Duodenal mucosa (tissue), 2 donors: ENCODE data around the gene C6.

Source experiments
- H3K27ac ChIP-seq: one replicate; pipeline ENCODE4 v1.7.0; 2013; ENCODE audit warnings: low read depth, low read length
- H3K27me3 ChIP-seq, 2 donors: one replicate each; pipeline ENCODE4 v1.7.0; 2013; ENCODE audit warnings: low read length in 2 of 2, control low read depth in 1 of 2; ENCODE audit not compliant: insufficient read depth in 2 of 2, control insufficient read depth in 1 of 2
- H3K36me3 ChIP-seq, 2 donors: one replicate each; pipeline ENCODE4 v1.7.0; 2013; ENCODE audit warnings: low read length in 2 of 2, control low read depth in 1 of 2; ENCODE audit not compliant: insufficient read depth in 2 of 2, control insufficient read depth in 1 of 2
- H3K4me1 ChIP-seq, 2 donors: one replicate each; pipeline ENCODE4 v1.7.0; 2013; ENCODE audit warnings: low read length in 2 of 2, control low read depth in 1 of 2; ENCODE audit not compliant: insufficient read depth in 2 of 2, control insufficient read depth in 1 of 2
- H3K4me3 ChIP-seq, 2 donors: one replicate each; pipeline ENCODE4 v1.7.0; 2013; ENCODE audit warnings: low read length in 2 of 2, low read depth in 1 of 2
- H3K9ac ChIP-seq, 2 donors: one replicate each; pipeline ENCODE4 v1.7.0; 2013; ENCODE audit warnings: low read length in 2 of 2, low read depth in 1 of 2
- H3K9me3 ChIP-seq, 2 donors: one replicate each; pipeline ENCODE4 v1.7.0; 2013; ENCODE audit warnings: low read length in 2 of 2, control low read depth in 1 of 2; ENCODE audit not compliant: control insufficient read depth in 1 of 2

Gene C6

DNA sequence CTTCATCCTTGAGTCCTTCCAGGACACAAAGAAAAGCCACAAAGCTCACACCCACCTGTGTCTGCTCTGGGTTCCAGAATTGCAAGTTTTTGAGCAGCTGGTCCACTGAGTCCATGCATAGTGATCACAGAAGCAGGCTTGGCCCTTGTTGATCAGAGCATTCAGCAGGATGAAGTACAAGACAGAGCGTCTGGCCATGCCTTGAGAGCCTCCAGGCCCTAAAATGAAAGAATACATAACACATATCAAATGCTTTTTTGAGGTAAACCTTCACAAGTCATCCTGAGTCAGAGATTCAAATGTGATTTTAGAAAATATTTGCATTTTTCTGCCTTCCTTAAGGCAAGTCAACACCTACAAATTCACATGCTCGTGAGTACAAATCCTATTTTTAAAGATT, 10.3 kb downstream of the C6 start:
- Histone ChIP-seq H3K27me3 (no peaks in the 10 kb centered on the region), H3K9ac (no peak overlapping the region), H3K4me3 (no peak overlapping the region), H3K27ac (no peak overlapping the region), H3K9me3 (peaks cover 5% of the 10 kb centered on the region in 2 donors), H3K4me1 (no peaks in the 10 kb centered on the region), H3K36me3 (no peaks in the 10 kb centered on the region)

DNA sequence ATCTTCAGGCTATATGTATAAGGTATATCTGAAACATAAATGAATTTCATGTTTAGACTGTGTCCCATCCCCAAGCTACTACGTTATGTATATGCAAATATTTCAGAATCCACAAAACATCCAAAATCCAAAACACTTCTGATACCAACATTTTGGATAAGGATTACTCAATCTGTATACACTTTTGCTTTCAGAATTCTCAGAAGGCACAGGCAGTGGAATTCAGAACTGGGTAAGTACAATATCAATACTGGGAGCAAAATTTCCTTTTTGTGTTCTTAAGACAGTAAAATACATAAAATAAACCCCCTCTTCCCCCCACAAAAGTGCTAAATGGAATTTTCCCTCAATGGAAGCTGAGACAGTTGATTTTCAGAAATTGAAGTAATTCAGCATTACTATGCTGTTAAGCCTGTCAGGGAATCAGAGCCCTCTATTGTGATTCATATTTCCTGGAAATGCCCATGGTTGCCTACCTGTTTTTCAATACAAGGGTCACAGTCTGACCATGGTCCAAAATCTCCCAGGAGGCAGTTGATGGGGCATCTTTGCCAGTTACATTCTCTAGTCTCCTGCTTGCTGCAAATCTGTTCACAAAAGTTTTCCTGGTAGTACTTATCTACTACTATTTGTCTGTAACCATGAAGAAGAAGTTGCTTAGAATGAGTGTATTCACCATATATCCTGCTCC, 12.1 kb downstream of the C6 start:
- no peaks in the 10 kb centered on the region for H3K4me1 ChIP-seq
- H3K27me3 ChIP-seq: no peaks in the 10 kb centered on the region
- H3K4me3 ChIP-seq: no peak overlapping the region
- no peak overlapping the region for H3K27ac ChIP-seq
- H3K36me3 ChIP-seq: no peaks in the 10 kb centered on the region
- no peak overlapping the region for H3K9ac ChIP-seq
- peaks cover 5% of the 10 kb centered on the region in 2 donors for H3K9me3 ChIP-seq

DNA sequence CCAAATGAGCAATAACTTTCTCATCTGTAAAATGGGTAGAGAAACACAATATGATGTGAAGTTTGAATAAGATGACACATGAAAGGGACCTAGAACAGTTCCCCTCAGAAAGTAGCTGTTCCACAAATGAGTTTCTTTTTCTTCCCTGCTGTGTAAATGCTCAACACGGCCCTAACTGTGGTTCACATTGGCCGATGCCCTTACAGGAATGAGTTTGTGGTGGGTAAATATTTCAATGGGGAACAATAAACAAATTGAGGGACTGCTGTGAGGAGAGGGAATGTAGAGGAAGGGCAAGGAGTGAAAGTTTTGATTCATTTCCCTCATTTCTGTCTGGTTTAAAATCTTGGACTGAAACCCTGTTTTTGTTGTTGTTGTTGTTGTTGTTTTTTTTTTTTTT, 12.8 kb downstream of the C6 start:
- no peak overlapping the region for H3K9ac ChIP-seq
- H3K27ac ChIP-seq: no peak overlapping the region
- no peaks in the 10 kb centered on the region for H3K36me3 ChIP-seq
- H3K4me1 ChIP-seq: no peaks in the 10 kb centered on the region
- peaks cover under 1 to 3% of the 10 kb centered on the region in 2 donors for H3K9me3 ChIP-seq
- H3K27me3 ChIP-seq: no peaks in the 10 kb centered on the region
- no peak overlapping the region for H3K4me3 ChIP-seq

DNA sequence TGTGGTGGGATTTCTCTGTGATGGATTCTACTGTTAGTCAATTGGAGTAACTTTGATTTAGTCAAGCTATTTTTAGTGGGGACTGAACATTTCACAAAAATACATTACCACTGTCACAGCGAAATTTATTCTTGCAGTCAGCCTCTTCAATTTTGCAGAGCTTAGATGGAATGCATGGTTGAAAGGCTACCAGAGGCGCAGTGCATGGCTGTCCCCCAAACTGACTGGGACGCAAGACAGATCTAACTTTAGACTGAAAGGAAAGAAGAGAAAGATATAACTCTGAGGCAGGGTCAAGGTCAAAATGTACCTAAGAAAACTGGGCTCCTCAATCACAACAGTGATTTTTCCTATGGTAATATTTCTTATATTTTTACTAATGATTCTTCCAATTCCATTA, 13.7 kb downstream of the C6 start:
- Histone ChIP-seq H3K27ac (no peak overlapping the region), H3K27me3 (no peaks in the 10 kb centered on the region), H3K4me3 (no peak overlapping the region), H3K36me3 (no peaks in the 10 kb centered on the region), H3K9me3 (no peaks in the 10 kb centered on the region), H3K9ac (no peak overlapping the region), H3K4me1 (no peaks in the 10 kb centered on the region)

DNA sequence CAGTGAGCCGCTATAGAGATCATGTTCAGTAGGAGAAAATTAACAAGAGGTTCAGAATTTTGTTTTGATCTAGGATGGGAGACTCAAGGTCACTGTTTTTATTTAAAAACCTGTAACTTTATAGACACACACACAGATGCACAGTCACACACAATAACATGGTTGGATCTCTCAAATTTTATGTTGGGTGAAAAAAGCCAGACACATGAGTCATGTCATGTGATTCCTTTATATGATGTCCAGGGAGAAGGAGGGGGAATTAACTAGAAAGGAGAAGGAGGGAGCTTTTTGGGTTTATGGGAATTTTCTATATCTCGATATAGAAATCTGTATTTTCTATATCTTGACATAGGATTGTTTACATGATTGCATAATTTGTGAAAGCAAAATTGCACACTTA, 17.1 kb downstream of the C6 start:
- H3K4me1 ChIP-seq: peaks cover 0 to 7% of the 10 kb centered on the region in 2 donors
- no peak overlapping the region for H3K27ac ChIP-seq
- H3K9ac ChIP-seq: no peak overlapping the region

DNA sequence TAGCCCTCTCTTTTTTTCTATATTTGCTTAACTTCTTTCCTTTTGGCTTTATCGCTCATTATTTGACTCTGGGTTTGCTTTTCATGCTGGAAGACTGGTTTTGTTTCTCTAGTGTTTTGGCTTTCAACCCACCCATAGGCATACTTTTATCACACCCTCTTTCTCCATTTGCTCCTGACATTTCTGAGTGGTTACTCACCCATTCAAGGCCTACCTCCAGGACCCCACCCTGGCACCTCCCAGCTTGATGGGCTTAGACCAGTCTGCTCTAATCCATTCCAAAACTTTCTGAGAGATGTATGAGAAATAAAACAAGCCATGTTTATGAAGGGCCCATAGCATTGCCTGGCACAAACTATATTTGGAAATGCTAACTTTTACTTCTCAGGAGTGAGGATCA, 18.1 kb downstream of the C6 start:
- Histone ChIP-seq H3K36me3 (no peaks in the 10 kb centered on the region), H3K4me1 (peaks cover 0 to 7% of the 10 kb centered on the region in 2 donors), H3K4me3 (no peak overlapping the region), H3K9me3 (no peaks in the 10 kb centered on the region), H3K9ac (no peak overlapping the region), H3K27me3 (no peaks in the 10 kb centered on the region), H3K27ac (no peak overlapping the region)

More for the DNA sequence above, 17.1 kb downstream of the C6 start:
- no peak overlapping the region for H3K4me3 ChIP-seq
- H3K36me3 ChIP-seq: no peaks in the 10 kb centered on the region
- H3K27me3 ChIP-seq: no peaks in the 10 kb centered on the region
- no peaks in the 10 kb centered on the region for H3K9me3 ChIP-seq

DNA sequence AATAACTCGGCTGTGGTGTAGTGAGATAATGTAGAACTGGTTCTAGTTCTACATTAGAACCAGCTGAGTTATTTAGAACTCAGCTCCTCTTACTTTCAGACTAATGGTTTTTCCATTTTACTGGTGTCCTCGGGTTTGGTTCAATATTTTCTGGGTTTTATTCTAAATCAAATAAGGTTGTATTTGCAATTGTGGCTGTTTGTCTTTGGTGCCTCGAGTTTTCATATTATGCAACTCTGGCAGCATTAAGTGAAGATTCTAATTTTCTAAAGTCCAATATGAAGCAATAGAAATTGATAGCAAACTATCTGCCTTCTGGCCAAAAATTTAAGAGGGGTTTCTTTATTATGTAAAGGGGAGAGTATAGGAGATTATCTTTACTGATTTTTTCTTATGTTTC, 19.0 kb downstream of the C6 start:
- Histone ChIP-seq H3K36me3 (no peaks in the 10 kb centered on the region), H3K4me3 (no peak overlapping the region), H3K4me1 (peaks cover 0 to 7% of the 10 kb centered on the region in 2 donors), H3K9ac (no peak overlapping the region), H3K27ac (no peak overlapping the region), H3K9me3 (no peaks in the 10 kb centered on the region), H3K27me3 (no peaks in the 10 kb centered on the region)

DNA sequence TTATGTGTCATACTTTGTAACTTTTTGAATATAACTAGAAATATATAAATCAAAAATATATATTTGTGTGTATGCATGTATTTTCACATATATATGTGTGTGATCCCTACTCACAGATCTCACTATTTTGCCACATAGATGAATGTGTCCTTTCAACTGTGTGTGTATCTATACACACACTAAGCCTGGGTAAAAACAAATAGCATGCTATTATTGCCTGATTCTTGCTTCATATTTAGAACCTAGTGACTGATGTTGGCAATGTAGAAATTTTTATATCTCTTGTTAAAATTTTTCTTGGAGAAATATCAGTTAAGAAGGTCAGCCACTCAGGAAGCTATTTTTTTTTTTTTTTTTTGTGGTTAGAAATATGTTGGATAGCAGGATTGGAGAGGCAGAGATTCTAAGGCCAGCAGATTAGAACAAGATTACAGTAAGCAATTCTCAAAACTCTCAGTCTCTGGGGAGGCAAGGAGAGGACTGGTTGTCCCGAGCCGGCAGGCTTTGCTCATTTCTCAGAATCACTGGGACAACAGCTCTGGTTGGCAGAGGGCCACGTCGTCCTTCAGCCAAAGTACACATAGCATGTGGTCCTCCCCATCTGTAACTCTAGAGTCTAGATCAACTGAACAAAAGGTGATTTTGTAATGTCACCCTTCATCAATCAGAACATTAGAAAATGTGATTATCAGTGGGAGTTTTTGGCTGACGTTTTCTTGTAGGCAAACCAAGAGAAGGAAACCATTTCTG, 19.7 kb downstream of the C6 start:
- peaks cover 0 to 7% of the 10 kb centered on the region in 2 donors for H3K4me1 ChIP-seq
- no peak overlapping the region for H3K27ac ChIP-seq
- H3K36me3 ChIP-seq: no peaks in the 10 kb centered on the region
- no peak overlapping the region for H3K4me3 ChIP-seq
- no peaks in the 10 kb centered on the region for H3K9me3 ChIP-seq
- no peak overlapping the region for H3K9ac ChIP-seq
- no peaks in the 10 kb centered on the region for H3K27me3 ChIP-seq

DNA sequence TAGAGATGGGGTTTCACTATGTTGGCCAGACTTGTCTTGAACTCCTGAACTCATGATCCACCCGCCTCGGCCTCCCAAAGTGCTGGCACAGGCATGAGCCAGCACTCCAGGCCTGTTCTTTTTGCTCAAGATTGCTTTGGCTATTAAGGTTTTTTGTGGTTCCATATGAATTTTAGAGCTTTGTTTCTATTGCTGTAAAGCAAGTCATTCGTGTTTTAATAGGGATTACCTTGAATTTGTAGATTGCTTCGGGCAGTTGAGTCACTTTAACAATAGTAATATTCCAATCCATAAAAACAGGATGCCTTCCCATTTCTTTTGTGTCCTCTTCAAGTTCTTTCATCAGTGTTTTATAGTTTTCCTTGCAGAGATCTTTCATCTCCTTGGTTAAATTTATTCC, 22.1 kb downstream of the C6 start:
- H3K27me3 ChIP-seq: no peaks in the 10 kb centered on the region
- no peaks in the 10 kb centered on the region for H3K36me3 ChIP-seq
- no peak overlapping the region for H3K4me3 ChIP-seq
- H3K27ac ChIP-seq: no peak overlapping the region
- no peak overlapping the region for H3K9ac ChIP-seq
- no peaks in the 10 kb centered on the region for H3K9me3 ChIP-seq
- peaks cover 0 to 7% of the 10 kb centered on the region in 2 donors for H3K4me1 ChIP-seq

DNA sequence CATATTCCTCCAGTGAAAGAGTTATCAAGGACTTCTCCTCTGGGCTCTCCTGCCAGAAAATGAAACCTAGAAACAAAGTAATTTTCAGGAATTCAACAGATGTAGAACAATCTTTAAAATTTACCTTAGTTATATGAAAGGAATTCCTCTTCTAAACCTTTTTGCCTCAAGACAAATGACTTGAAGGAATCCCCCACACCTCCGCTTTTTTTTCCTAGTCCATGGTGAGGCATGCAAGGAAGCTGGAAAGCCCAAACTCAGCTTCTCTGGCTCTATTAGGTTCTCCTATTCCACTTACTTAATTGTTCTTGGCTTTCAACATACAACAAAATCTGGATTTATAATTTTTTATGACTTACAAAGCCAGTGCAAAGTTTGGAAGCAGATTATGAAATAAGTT, 27.2 kb downstream of the C6 start:
- Histone ChIP-seq H3K9me3 (no peaks in the 10 kb centered on the region), H3K27ac (no peak overlapping the region), H3K4me3 (no peak overlapping the region), H3K4me1 (peaks cover 9 to 23% of the 10 kb centered on the region in 2 donors), H3K9ac (no peak overlapping the region), H3K36me3 (no peaks in the 10 kb centered on the region), H3K27me3 (no peaks in the 10 kb centered on the region)
